Naive thymus-derived CD8-positive, alpha-beta T cell (primary cell): ENCODE results near the gene SLC19A1. TPM values are rescaled to one million over a fixed set of nuclear protein-coding genes. Genes with fewer than 3 reads are reported as not detected.

Experiments
- ATAC-seq, 2 donors: fragments of 150-1000 bp; cut with Tn5 transposase in 1 of 2; sonication (Bioruptor Pico), chemical (Tn5 transposase) in 1 of 2; 1 replicate in 1 of 2; 2 replicates in 1 of 2; pipeline ENCODE4 v1.10.0; 2021; ENCODE audit warnings: mild to moderate bottlenecking in 2 of 2, moderate library complexity in 2 of 2
- POLR2A ChIA-PET: fragments of 350-600 bp; sonication (Branson Sonifier 250); formaldehyde crosslinking; loops from one replicate; lab custom pipeline; 2021; ENCODE audit warnings: antibody characterized with exemption; lab: Charles Lee
- DNase-seq, 10 donors: peaks; one replicate each; pipeline versions ENCODE4 v3.0.0 to v3.0.0-alpha.2; 2020 to 2022
- H3K27ac Mint-ChIP-seq, 10 donors: one replicate each; pipeline ENCODE4 v1.8.0; 2020 to 2022; ENCODE audit warnings: mild to moderate bottlenecking in 10 of 10, mixed read lengths in 10 of 10, moderate library complexity in 4 of 10, inconsistent platforms in 1 of 10
- H3K27me3 Mint-ChIP-seq, 5 donors: one replicate each; pipeline ENCODE4 v1.8.0; 2021 to 2022; ENCODE audit warnings: mixed read lengths in 5 of 5
- H3K36me3 Mint-ChIP-seq, 3 donors: one replicate each; pipeline ENCODE4 v1.8.0; 2020 to 2022; ENCODE audit warnings: mixed read lengths in 3 of 3, mild to moderate bottlenecking in 2 of 3, inconsistent platforms in 1 of 3
- H3K4me1 Mint-ChIP-seq, 4 donors: one replicate each; pipeline ENCODE4 v1.8.0; 2021 to 2022; ENCODE audit warnings: mixed read lengths in 4 of 4
- H3K4me3 Mint-ChIP-seq, 10 donors: one replicate each; pipeline ENCODE4 v1.8.0; 2020 to 2022; ENCODE audit warnings: mild to moderate bottlenecking in 10 of 10, mixed read lengths in 10 of 10, moderate library complexity in 6 of 10, inconsistent platforms in 1 of 10
- H3K9me3 Mint-ChIP-seq, 9 donors: one replicate each; pipeline ENCODE4 v1.8.0; 2020 to 2022; ENCODE audit warnings: mixed read lengths in 9 of 9, mild to moderate bottlenecking in 3 of 9, inconsistent platforms in 1 of 9, moderate library complexity in 1 of 9
- polyA plus RNA-seq, 3 donors: library from polyadenylated mRNA; unstranded; fragments of 300-500 nt; fragmentation: Illumina TruSeq; gene quantifications; one replicate each; pipeline ENCODE4 v1.2.3, GENCODE V29; 2021
- total RNA-seq, 8 experiments: library from RNA in 2 of 8; stranded (reverse) in 2 of 8; gene quantifications; one replicate each; pipeline ENCODE4 v1.2.3 and lab custom pipeline; 2021 to 2026

Gene SLC19A1
- total and polyA plus RNA-seq, 5 experiments from 2014 or later, result 4.6 to 14.4 (median 10.2) TPM

GRCh38 chr21:45475797-45476570 is 66.3 kb downstream of the SLC19A1 start:
- H3K9me3 Mint-ChIP-seq, result no peaks in the 10 kb centered on the region
- ATAC-seq (no peak), DNase-seq (no peak)
- H3K4me3 Mint-ChIP-seq, result peak overlapping the region in 5 of 10 donors; percentile 23 to 84 (median 73)
- H3K27ac Mint-ChIP-seq, result peak overlapping the region in 9 of 10 donors; percentile 72 to 100 (median 92)
- H3K4me1 Mint-ChIP-seq, result peaks cover 20 to 43% (median 38%) of the 10 kb centered on the region in 4 donors
- H3K36me3 Mint-ChIP-seq, result no peaks in the 10 kb centered on the region
- POLR2A ChIA-PET, result no interaction called here
- no peaks in the 10 kb centered on the region for H3K27me3 Mint-ChIP-seq

DNA sequence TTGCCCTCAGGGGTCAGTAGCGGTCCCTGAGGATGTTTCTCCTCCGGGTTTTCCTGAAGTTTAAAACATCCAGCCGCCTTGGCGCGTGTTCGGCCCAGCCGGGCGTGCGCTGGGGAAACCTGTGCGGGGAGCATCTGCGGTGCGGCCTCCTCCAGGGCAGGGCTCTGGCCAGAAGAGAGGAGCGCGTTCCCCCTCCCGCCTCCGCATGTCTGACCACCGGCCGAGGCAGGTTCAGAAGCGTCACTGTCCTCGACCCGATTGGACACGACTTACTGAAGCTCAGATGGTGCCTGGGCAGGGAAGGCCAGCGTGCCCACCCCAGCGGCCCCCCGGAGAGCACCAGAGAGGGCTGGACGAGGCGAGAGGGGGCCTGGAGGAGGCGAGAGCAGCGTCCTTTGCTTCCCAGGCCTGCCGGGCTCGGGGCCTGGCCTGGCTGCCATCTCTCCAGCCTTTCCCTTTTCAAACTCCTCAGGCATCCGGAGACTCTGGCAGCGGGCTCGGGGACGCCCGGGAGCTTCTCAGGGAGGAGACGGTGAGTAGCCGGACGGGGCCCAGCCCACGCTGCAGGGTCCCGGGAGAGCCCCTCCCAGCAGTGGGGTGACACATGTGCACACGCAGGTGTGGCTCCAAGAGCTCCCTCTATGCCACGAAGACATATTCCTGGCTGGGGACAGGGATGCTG is 67.1 kb downstream of the SLC19A1 start:
- peak overlapping the region in 1 of 10 donors; percentile 29 for H3K27ac Mint-ChIP-seq
- H3K9me3 Mint-ChIP-seq, result no peaks in the 10 kb centered on the region
- peaks cover 20 to 45% (median 41%) of the 10 kb centered on the region in 4 donors for H3K4me1 Mint-ChIP-seq
- DNase-seq (no peak), ATAC-seq (no peak)
- H3K27me3 Mint-ChIP-seq, result no peaks in the 10 kb centered on the region
- POLR2A ChIA-PET, result no interaction called here
- no peaks in the 10 kb centered on the region for H3K36me3 Mint-ChIP-seq
- H3K4me3 Mint-ChIP-seq, result no peak overlapping the region

DNA sequence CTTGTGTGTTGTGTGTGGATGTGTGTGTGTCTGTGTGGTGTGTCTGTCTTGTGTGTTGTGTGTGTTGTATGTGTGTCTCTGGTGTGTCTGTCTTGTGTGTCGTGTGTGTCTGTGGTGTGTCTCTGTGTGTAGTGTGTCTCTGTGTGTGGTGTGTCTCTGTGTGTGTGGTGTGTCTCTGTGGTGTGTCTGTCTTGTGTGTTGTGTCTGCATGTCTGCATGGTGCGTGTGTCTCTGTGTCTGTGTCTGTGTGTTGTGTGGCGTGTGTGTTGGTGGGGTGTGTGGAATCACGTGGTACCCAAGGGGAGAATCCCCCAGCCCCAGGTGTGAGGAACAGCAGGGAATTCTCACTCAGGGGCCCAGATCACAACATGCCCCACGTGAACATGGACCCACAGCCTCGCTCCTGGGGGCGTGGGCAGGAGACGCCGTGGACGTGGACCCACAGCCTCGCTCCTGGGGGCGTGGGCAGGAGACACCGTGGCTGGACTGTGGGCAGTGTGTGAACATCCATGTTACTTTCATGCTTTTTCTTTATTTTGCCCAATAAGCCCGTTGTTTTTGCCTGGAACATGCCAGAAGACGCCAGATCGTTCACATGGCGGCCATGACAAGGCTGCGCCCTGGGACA is 67.8 kb downstream of the SLC19A1 start:
- H3K9me3 Mint-ChIP-seq, result no peaks in the 10 kb centered on the region
- no peaks in the 10 kb centered on the region for H3K27me3 Mint-ChIP-seq

DNA sequence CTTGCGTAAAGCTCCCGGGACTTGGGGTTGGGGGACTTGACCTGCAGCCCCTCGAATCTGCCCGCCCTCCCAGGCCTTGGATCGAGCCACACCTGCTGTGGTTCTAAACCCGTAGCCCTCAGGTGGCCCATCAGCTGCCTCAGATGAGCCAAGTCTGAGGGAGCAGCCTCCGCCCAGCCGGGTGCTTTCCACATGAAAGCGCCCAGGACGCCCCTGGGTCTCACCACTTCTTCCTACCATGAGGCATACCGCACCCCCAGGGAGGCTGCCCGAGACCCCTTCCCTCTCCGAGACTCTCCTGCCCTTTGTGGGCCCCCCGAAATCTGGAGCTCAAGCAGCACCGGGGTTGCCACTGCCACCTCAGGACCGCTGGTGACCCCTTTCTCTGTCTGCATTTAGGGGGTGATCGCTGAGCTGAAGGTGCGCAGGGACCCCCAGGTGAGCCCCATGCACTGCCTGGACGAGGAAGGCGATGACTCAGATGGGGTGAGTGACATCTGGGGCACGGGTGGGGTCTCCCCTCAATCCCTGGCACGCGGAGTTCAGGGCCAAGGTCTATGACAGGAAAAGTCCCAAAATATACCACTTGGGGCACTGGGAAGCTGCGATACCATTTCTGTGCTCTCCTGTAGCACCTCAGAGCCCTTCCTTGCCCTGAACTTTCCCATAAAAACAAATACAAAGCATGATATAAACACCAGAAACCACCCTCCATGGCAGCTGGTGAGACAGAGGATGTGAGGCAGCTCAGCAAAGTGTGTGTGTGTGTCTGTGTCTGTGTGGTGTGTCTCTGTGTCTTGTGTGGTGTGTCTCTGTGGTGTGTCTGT is 68.5 kb downstream of the SLC19A1 start:
- DNase-seq (no peak), ATAC-seq (no peak)
- H3K27ac Mint-ChIP-seq, result peak overlapping the region in 8 of 10 donors; percentile 9 to 91 (median 72)
- no peaks in the 10 kb centered on the region for H3K9me3 Mint-ChIP-seq
- no peaks in the 10 kb centered on the region for H3K36me3 Mint-ChIP-seq
- peaks cover 14 to 38% (median 32%) of the 10 kb centered on the region in 4 donors for H3K4me1 Mint-ChIP-seq
- no peak overlapping the region for H3K4me3 Mint-ChIP-seq
- POLR2A ChIA-PET, result interaction anchor here (1.3 kb wide), 1 partner anchor 9 kb away, joined by 4 read pairs; no protein-coding TSS in a partner anchor
- H3K27me3 Mint-ChIP-seq, result no peaks in the 10 kb centered on the region

More for the DNA sequence above, 67.8 kb downstream of the SLC19A1 start:
- DNase-seq (no peak), ATAC-seq (no peak)
- H3K36me3 Mint-ChIP-seq, result no peaks in the 10 kb centered on the region
- H3K4me3 Mint-ChIP-seq, result peak overlapping the region in 1 of 10 donors; percentile 16
- peaks cover 18 to 45% (median 40%) of the 10 kb centered on the region in 4 donors for H3K4me1 Mint-ChIP-seq
- POLR2A ChIA-PET, result interaction anchor here (1.3 kb wide), 1 partner anchor 8 kb away, joined by 4 read pairs; no protein-coding TSS in a partner anchor
- peak overlapping the region in 8 of 10 donors; percentile 9 to 91 (median 72) for H3K27ac Mint-ChIP-seq

- H3K4me3 Mint-ChIP-seq, result no peak overlapping the region
- ATAC-seq (no peak), DNase-seq (no peak)
- no peak overlapping the region for H3K27ac Mint-ChIP-seq
- no peaks in the 10 kb centered on the region for H3K27me3 Mint-ChIP-seq
- H3K4me1 Mint-ChIP-seq, result peaks cover 8 to 29% (median 23%) of the 10 kb centered on the region in 4 donors
- H3K9me3 Mint-ChIP-seq, result no peaks in the 10 kb centered on the region
- POLR2A ChIA-PET, result interaction anchor here (1.3 to 3.0 kb wide), 2 partner anchors 10 kb away, joined by 4 to 12 read pairs; no protein-coding TSS in a partner anchor
- H3K36me3 Mint-ChIP-seq, result no peaks in the 10 kb centered on the region
Measured at GRCh38 chr21:45472445-45473365, 69.5 kb downstream of the SLC19A1 start.

DNA sequence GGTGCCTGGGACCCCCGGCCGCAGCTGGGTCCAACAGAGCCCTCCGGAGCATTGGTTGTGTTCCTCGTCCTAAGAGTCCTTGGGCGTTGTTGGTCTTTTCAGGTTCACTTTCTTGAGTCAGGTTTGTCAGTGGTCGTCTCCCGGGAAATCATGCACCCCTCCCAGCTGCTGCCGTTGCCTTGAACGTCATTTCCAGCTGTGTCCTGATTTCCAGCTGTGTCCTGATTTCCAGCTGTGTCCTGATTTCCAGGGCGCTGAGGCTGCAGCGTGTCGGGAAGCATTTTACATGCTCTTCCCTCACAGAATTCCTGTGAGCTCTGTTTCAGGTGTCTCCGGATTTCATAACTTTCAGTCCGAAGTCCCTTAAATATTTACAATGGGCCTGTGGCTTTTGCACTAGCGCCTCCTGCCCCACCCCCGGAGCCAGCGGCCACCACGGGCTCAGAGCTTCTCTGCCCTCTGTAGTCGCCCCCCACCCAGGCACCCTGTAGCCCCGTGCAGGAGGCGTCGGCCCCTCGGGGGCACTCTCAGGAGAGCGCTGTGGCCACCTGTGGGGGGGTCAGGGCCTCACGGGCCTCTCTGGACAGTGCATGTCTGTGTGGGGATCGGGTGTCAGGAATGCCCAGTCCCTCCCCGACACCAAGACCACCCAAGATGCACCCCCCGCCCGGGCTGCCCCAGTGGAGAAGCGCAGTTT is 70.6 kb downstream of the SLC19A1 start:
- POLR2A ChIA-PET, result interaction anchor here (2.1 to 3.0 kb wide), 2 partner anchors 9 to 11 kb away, joined by 9 to 12 read pairs; no protein-coding TSS in a partner anchor
- ATAC-seq, result no peak

GRCh38 chr21:45470773-45471524 is 71.3 kb downstream of the SLC19A1 start:
- Mint-ChIP-seq H3K27ac (peak overlapping the region; percentile 15 to 93 (median 87)), H3K9me3 (no peaks in the 10 kb centered on the region), H3K4me3 (peak overlapping the region in 3 of 10 donors; percentile 21 to 36 (median 26)), H3K4me1 (peaks cover 3 to 22% (median 11%) of the 10 kb centered on the region in 4 donors), H3K36me3 (no peaks in the 10 kb centered on the region), H3K27me3 (peaks cover 0 to 3% (median 0%) of the 10 kb centered on the region in 5 donors)
- peak; percentile 79 to 94 for ATAC-seq
- DNase-seq, result peak in 4 of 10 donors; percentile 13 to 33 (median 22)
- POLR2A ChIA-PET, result interaction anchor here (2.1 to 3.0 kb wide), 2 partner anchors 9 to 12 kb away, joined by 9 to 12 read pairs; no protein-coding TSS in a partner anchor

More for the DNA sequence above, 70.6 kb downstream of the SLC19A1 start:
- H3K27ac Mint-ChIP-seq, result peak overlapping the region in 8 of 10 donors; percentile 15 to 93 (median 74)
- no peak for DNase-seq
- H3K4me1 Mint-ChIP-seq, result peaks cover 7 to 25% (median 17%) of the 10 kb centered on the region in 4 donors
- H3K4me3 Mint-ChIP-seq, result peak overlapping the region in 1 of 10 donors; percentile 26
- H3K27me3 Mint-ChIP-seq, result peaks cover 0 to 3% (median 0%) of the 10 kb centered on the region in 5 donors
- H3K36me3 Mint-ChIP-seq, result no peaks in the 10 kb centered on the region
- no peaks in the 10 kb centered on the region for H3K9me3 Mint-ChIP-seq

GRCh38 chr21:45470087-45470515 is 72.1 kb downstream of the SLC19A1 start:
- Mint-ChIP-seq H3K36me3 (no peaks in the 10 kb centered on the region), H3K9me3 (no peaks in the 10 kb centered on the region), H3K4me3 (no peak overlapping the region), H3K27me3 (peaks cover 0 to 7% (median 5%) of the 10 kb centered on the region in 5 donors), H3K4me1 (peaks cover 3 to 22% (median 12%) of the 10 kb centered on the region in 4 donors), H3K27ac (peak overlapping the region in 6 of 10 donors; percentile 1 to 90 (median 46))
- ATAC-seq (no peak), DNase-seq (no peak)
- POLR2A ChIA-PET, result interaction anchor here (2.1 to 3.0 kb wide), 2 partner anchors 10 to 13 kb away, joined by 9 to 12 read pairs; no protein-coding TSS in a partner anchor

DNA sequence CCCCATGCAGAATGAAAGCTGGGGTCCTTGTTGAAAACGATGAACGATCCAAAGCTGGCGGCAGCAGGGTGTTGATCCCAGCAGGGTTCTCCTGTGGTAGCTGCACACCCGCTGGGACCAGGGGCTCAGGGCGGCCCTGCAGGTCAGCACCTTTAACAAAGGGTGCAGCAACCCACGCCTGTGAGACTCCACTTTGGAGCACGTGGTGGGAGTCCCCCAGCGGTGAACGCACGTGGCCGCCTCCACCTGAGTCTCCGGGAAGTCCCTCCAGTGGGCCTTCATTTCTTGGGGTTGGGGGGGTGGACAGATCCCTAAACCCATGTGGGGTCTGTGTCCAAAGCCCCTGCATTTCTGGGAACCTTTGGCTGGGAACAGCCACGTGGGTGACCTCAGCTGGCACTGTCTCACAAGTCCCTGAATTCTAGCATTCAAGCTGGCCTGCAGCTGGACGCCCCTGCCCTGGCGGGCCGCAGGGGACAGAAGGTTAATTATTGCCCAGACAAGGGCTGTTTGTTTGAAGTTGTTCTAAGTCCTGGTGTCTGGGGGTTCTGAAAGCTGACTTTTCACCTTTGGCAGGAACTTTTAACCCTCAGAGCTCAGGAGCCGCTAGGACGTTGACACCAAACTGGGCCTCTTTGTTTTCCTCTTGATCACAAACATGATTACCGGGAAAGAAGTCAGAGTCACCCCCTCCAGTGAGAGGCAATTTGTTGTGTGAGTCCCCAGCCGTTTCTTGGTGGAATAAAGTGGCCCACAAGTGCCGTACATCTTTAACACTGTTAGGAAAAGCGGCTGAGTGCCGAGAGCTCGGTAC is 72.8 kb downstream of the SLC19A1 start:
- Mint-ChIP-seq H3K9me3 (no peaks in the 10 kb centered on the region), H3K27me3 (peaks cover 0 to 11% (median 8%) of the 10 kb centered on the region in 5 donors), H3K4me3 (no peak overlapping the region), H3K36me3 (no peaks in the 10 kb centered on the region), H3K4me1 (peaks cover 3 to 22% (median 12%) of the 10 kb centered on the region in 4 donors), H3K27ac (peak overlapping the region in 4 of 10 donors; percentile 1 to 90 (median 42))
- no peak for ATAC-seq
- POLR2A ChIA-PET, result no interaction called here
- peak in 1 of 10 donors; percentile 52 for DNase-seq
